Measurements from ENCODE around the gene CDC42SE2.
"Not testable (repeated sequence)": the region's sequence is repeated elsewhere in the genome, so short reads cannot be mapped to it uniquely, and the experiment has no call there.

CDC42SE2 gene

DNA sequence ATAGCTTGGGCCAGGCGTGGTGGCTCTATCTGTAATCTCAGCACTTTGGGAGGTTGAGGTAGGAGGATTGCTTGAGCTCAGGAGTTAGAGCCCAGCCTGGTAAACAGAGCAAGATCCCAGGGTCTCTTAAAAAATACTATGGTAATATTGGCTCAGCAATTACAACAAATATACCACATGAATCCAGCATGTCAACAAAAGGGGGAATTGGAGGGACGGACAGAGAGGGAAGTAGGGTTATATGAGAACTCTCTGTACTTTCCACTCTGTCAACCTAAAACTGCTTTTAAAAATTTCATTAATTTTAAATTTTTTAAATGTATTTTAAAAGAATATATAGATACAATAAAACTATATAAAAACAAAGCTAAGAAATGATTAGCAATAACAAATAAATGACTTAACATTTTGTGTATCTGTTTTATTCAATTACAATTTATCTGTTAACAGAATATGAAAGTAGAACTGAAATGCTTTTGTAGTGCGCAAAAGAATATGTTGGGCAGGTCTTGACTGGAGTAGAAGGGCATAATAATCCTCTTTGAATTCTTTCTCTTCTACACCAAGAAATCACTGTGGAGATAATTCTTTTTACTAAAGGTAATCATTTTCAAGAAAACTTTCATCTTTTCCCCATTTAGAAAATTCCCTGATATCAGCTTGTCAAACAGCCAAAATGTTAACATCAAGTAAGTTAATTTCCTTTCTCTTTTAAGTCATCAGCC is 12.9 kb upstream of the CDC42SE2 start:
- no peak for DNase-seq (ENCODE audit: low spot score)

GRCh38 chr5:131252824-131253171 is 11.1 kb upstream of the CDC42SE2 start:
- DNase-seq (ENCODE audit: low spot score), result no peak

- DNase-seq (ENCODE audit: low spot score), result not testable (repeated sequence)
Observed at GRCh38 chr5:131254025-131254424, 9.8 kb upstream of the CDC42SE2 start.

DNA sequence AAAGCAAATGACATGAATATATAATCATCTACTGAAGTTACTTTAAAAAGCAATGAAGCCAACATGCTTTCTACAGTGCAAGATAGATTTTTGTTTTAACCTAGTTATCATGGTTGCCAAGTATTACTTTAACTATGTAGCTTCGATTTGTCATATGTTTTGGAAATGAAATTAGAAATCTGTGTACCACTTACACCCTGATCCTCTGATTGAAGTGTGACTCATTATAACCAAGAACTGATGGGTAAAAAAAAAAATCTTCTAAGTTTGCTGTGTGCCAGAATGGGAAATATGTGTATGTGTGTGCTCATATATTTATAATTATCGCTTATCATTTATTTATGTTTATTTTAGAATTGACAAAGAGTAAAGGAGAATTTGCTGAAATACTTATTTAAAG is 9.1 kb upstream of the CDC42SE2 start:
- DNase-seq (ENCODE audit: low spot score), result no peak

DNA sequence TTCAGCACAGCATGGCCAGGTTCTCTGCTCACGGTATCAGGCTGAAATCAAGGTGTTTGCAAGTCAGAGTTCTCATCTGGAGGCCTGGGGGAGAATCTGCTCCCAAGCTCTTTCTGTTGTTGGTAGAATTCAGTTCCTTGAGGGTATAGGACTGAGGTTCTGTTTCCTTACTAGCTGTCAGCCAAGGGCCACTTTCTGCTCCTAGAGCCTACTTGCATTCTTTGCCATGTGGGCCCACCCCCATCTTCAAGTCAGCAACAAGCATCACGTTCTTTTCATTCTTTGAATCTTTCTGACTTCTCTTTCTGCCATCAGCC is 7.4 kb upstream of the CDC42SE2 start:
- no peak for DNase-seq (ENCODE audit: low spot score)

DNA sequence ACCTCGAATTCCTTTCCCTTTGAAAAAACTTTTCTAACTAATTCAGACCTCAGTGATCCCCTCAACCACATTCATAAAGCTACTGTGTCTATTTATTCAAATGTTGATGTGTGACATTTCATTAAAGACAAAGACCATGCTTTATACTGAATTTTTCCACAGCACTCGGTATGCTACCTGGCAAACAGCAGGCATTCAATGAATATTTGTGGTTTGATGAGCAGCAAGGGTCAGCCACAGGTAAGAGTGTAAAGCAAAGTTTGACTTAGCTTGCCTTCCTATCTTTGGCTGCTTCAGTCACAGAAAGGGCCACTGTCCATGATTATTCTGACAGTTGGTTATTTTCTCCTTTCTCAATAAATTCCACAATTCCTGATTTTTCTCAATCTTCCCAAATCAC is 5.1 kb upstream of the CDC42SE2 start:
- DNase-seq (ENCODE audit: low spot score), result no peak

GRCh38 chr5:131259326-131259725 is 4.5 kb upstream of the CDC42SE2 start:
- DNase-seq (ENCODE audit: low spot score), result no peak

GRCh38 chr5:131260895-131261294 is 3.0 kb upstream of the CDC42SE2 start:
- no peak for DNase-seq (ENCODE audit: low spot score)

DNA sequence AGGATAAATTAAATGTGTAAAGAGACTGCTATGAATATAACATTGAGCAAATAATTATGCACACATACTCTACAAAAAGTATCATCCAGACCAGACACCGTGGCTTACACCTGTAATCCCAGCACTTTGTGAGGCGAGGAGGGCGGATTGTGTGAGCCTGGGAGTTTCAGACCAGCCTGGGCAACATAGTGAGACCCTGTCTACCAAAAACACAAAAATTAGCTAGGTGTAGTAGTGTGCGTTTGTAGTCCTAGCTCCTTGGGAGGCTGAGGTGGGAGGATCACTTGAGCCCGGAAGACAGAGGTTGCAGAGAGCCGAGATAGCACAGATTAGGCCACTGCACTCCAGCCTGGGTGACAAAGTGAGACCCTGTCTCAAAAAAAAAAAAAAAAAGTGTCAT is 2.4 kb upstream of the CDC42SE2 start:
- no peak for DNase-seq (ENCODE audit: low spot score)

GRCh38 chr5:131262953-131263541 is 806 bp upstream of the CDC42SE2 start:
- DNase-seq (ENCODE audit: low spot score), result no peak

GRCh38 chr5:131264451-131265099 is 722 bp downstream of the CDC42SE2 start:
- DNase-seq (ENCODE audit: low spot score), result no peak

DNA sequence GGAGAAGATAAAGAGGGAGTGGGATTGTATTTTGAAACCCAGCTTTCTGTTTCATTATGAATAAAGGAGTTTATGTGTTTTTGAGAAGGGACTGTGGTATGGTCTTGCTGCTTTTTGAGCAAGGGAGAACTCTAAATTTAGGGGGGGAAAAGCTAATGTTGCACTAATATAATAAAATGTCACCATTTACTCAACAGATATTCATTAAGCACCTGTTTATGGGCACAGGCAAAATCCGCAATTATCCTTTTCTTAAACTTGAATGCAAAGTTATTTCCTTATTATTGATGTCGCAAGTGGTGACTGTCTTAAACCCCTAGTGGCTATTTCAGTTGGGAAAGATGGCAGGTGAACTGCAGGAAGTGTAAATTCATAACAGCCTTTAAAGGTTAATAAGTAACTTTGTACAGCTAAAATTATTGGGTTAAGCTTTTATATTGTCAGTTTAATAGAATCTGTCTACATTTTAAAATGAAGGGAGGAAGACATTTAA is 1.5 kb downstream of the CDC42SE2 start:
- DNase-seq (ENCODE audit: low spot score), result no peak

GRCh38 chr5:131266370-131267060 is 2.7 kb downstream of the CDC42SE2 start:
- no peak for DNase-seq (ENCODE audit: low spot score)

DNA sequence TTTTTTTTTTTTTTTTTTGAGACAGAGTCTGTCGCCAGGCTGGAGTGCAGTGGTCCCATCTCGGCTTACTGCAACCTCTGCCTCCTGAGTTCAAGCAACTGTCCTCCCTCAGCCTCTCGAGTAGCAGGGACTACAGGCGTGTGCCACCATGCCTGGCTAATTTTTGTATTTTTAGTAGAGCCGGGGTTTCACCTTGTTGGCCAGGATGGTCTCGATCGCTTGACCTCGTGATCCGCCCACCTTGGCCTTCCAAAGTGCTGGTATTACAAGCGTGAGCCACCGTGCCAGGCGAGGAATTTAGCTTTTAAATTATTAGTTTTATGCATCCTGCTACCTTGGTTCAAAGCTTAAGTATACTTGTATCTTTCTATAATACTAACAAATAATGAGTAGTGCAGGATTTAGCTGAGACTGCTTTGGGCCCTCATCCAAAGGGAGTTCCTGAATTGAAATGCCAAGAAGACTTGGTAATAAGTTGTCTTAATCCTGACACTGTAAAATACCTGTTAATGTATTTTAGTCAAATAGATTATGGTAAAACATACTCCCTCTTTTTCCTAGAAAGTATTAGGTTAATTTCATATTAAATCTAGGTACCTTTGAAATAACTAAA is 5.0 kb downstream of the CDC42SE2 start:
- no peak for DNase-seq (ENCODE audit: low spot score)

- peak; percentile 35 for DNase-seq (ENCODE audit: low spot score)
Observed at GRCh38 chr5:131270809-131271208, 7.0 kb downstream of the CDC42SE2 start.

DNA sequence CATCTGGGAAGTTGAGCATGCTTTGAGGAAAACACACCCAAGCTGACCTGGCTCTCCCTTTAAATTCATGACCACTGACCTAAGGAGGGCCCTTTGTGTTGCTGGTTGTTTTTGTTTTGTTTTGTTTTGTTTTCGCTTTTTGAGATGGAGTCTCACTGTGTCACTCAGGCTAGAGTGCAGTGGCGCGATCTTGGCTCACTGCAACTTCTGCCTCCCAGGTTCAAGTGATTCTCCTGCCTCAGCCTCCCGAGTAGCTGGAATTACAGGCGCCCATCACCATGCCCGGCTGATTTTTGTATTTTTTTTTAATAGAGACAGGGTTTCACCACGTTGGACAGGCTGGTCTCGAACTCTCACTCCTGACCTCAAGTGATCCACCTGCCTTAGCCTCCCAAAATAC is 8.0 kb downstream of the CDC42SE2 start:
- not testable (repeated sequence) for DNase-seq (ENCODE audit: low spot score)

- no peak for DNase-seq (ENCODE audit: low spot score)
Observed at GRCh38 chr5:131272307-131272706, 8.5 kb downstream of the CDC42SE2 start.

DNA sequence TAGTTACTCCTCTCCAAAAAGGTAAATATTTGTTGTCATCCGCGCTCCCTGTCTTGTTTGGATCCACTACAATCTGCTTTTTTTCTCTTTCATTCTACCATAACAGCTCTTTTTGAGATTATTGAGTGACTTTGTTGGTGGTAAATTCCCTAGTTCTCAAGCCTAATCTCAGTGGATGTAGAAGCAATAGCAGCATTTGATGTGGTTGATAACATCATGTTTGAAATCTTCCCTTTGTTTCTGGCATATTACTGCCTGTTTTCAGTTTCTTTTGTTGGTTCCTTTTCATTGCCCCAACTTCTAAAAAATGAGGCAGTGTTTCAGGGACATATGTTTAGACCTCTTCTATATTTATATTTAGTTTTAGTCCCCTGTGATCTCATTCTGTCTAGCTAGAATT is 8.9 kb downstream of the CDC42SE2 start:
- no peak for DNase-seq (ENCODE audit: low spot score)

DNA sequence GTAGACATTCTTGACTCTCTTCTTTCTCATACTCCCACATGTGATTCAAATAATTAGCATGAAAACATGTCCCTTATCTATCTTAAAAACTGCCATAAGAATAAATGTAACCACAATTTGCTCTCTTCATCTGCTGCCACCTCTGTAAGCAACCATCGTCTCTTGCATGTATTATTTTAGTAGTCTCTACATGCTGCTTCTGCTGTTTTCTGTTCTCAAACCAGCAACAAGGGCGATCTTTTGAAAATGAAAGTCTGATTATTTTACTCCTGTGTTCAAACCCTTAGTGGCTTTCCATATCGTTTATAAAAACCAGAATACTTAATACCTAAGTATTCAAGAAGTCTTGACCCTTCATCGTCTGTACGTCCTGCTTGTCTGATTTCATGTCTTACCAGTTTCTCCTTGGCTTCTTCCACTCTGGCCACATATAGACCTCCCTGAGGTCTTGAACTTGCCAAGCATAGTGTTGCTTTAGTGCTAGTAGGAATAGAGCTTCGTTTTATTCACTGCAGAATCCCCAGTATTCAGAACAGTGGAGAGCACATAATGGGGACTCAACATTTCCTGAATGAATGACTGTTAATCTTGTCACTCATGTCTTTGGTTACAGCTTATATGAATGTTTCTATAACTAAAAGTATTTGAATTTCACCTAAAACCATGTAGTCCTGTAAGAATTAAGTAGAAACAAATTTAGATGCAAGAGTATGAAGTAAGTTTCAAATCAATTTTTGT is 10.6 kb downstream of the CDC42SE2 start:
- DNase-seq (ENCODE audit: low spot score), result no peak

DNA sequence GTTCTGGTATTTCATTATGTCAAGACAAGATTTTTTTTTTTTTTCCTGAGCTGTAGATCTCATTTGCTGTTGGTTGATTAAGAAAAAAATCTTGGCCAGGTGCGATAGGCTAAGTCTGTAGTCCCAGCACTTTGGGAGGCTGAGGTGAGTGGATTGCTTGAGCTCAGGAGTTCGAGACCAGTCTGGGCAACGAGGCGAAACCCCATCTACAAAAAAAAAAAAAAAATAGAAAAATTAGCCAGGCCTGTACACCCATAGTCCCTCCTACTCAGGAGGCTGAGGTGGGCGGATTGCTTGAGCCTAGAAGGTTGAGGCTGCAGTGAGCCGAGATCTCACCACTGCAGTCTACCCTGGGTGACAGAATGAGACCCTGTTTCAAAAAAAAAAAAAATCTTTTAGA is 12.2 kb downstream of the CDC42SE2 start:
- DNase-seq (ENCODE audit: low spot score), result no peak

DNA sequence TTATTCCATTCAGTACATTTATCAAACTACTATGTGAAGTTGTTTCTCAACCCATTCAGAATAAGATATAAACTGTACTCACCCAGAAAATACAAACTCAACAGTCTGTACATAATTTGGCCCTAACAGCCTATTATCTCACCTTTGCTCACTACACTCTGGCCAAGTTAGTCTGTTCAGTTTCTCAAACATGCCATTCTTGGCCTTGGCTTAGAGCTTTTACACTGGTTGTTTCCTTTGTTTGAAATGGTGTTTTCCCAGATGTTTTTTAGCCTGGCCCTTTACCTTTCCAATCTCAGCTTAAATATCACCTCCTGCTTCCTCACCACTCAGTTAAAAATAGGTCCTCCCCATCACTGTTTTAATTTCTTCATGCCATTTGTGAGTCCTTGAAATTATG is 13.6 kb downstream of the CDC42SE2 start:
- DNase-seq (ENCODE audit: low spot score), result no peak

Data from AG08395 (cell line).